Stimulated activated CD4-positive, alpha-beta T cell treated with anti-CD3 and anti-CD28 coated beads, Interleukin-15, amount 100 ng/mL, for 1 hour (primary cell): ENCODE data around the gene TMUB1.

Experiments used
- DNase-seq, 2 donors: peaks; one replicate each; pipeline ENCODE4 v3.0.0-alpha.2; 2020; ENCODE audit warnings: low read depth in 1 of 2, low spot score in 1 of 2

Gene TMUB1

GRCh38 chr7:151071032-151071866 lies 12.0 kb downstream of the TMUB1 start:
- no peak for DNase-seq

GRCh38 chr7:151070574-151070960 lies 12.7 kb downstream of the TMUB1 start:
- DNase-seq = no peak

DNA sequence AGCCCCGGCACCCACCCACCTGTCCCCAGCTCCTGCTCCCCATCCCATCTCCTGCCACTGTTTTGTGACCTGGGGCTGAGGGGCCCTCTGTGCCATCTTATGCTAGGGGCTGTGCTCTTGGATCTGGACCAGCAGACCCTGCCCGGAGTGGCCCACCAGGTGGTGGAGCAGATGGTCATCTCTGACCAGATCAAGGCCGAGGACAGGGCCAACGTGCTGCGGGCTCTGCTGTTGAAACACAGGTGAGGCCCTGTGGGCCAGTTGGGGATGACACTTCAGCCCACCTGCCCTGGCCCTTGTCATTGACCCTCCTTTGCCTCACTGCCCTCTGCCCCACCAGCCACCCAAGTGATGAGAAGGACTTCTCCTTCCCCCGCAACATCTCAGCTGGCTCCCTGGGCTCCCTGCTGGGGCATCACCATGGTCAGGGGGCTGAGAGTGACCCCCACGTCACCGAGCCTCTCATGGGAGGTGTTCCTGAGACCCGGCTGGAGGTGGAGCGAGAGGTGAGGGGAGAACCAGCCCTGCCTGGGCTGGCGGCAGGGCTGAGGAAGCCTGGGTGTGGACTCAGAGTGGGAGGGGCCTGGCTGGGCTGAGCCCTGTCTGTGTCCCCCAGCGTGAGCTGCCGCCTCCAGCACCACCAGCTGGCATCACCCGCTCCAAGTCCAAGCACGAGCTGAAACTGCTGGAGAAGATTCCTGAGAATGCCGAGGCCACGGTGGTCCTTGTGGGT lies 13.3 kb downstream of the TMUB1 start:
- DNase-seq = no peak

DNA sequence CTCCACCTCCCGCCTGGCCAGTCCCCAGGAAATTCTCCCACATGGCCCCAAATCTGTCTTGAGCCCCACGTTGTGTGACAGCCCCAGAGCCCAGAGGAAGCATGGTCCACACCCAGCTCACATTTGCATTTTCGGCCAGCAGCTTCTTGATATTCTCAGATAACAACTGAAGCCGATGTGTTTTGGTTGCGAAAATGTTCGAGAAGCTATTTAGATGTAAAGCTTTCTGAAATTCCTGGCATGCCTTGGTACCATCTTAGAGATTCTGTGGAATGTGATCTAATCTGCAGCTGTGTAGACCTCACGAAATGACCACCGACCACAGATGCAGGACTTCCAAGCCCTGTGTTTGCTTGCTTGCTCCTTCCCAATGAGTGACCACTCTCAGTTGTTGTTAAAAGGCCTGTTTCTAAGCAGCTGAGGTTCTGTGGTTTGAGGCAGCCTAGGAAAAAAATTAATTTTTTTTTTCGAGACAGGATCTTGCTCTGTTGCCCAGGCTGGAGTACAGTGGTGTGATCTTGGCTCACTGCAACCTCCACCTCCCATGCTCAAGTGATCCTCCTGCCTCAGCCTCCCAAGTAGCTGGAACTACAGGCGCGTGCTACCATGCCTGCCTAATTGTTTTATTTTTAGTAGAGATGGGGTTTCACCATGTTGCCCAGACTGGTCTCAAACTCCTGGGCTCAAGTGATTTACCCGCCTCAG lies 15.1 kb downstream of the TMUB1 start:
- DNase-seq = no peak

- DNase-seq = no peak
These were observed 16.9 kb downstream of the TMUB1 start for GRCh38 chr7:151066273-151066974.

- DNase-seq = no peak
These were observed 17.8 kb downstream of the TMUB1 start for GRCh38 chr7:151065516-151065915.

- DNase-seq = no peak
These were observed 18.3 kb downstream of the TMUB1 start for GRCh38 chr7:151064993-151065392.

DNA sequence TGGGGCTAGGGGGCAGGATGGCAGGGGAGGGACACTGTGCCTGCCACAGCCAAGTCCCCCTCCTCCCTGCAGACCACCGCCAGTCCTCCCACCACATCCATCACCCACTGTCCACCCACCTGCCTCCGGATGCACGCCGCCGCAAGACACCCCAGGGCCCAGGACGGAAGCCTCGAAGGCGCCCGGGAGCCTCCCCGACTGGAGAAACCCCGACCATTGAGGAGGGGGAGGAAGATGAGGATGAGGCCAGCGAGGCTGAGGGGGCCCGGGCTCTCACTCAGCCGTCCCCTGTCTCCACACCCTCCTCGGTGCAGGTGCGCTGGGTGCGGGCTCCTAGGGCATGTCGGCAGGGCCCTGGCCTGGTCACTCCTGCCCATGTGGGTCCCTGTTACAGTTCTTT lies 18.8 kb downstream of the TMUB1 start:
- no peak for DNase-seq

GRCh38 chr7:151063212-151063561 lies 20.1 kb downstream of the TMUB1 start:
- no peak for DNase-seq

DNA sequence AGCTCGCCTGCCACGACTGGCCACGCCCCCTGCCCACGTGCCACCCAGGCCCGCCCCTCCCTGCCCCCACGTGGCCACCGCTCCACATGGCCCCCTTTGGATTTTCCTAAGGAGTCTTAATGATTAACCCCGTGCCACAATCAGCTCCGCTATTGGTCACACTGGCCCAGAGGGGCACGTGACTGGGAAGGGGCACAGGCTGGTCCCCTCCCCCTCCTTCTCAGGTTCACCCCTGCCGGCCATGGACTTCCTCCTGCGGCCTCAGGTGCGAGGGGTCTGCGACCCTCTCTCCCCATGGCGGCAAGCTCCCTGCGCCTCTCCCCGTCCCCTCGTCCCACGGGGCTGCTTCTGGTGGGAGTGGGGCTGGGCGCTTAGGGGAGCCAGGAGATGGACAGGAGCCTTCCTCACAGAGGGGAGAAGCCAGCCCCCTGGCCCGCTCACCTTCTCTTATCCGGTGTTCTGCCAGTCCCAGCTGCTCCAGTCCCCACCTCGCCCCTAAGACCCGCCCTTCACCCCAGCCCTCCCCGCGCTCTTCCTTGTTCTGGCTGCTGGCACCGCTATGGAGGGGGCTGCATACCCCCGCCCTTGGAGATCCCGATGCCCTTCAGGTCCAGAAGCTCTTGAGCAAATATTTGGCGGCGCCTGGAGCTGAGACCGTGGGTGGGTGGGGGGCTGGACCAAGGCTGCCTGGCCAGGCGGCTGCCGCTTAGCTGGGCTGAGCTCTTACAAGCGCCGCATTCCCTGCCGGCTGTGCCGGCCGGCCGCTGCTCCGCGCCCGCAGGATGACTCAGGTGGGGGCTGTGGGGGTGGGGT lies 20.7 kb downstream of the TMUB1 start:
- DNase-seq = no peak

GRCh38 chr7:151062111-151062398 lies 21.2 kb downstream of the TMUB1 start:
- DNase-seq = no peak

GRCh38 chr7:151061213-151062110 lies 21.8 kb downstream of the TMUB1 start:
- DNase-seq = no peak

DNA sequence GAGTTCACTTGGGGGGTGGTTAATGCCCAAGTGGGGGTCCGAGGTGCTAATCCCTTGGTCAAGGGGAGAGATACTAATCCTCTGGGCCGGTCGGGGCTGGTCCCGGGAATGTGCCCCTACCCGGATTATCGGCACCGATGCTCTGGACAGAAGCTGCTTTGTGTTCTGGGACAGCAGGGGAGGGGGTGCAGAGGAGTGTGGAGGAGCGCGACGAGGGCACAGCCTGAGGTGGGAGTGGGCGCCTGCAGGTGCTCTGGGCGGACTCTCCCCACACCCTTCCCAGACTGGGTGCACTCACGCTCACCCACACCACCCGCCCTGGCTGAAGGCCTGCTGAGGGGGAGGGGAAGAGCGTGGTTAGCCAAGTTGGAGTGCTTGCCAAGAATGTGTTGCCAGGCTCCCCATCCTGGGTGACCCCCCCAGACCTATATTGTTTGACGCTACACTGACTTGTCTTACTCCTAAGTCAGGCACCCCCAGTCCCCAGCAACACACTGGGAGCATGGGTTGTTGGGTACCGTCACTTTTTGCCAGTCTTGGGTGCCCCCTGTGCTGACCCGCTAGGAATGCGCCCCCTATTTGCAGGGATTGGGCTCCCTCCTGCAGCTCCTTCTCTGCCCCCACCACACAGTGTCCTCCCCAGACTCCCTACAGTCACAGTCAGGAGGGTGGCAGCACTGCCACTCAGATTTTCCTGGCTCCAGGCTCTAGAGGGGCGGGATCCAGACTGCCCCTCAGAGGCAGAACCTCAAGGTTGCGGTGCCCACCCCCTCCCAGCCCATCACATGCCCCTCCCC lies 22.7 kb downstream of the TMUB1 start:
- DNase-seq = no peak

DNA sequence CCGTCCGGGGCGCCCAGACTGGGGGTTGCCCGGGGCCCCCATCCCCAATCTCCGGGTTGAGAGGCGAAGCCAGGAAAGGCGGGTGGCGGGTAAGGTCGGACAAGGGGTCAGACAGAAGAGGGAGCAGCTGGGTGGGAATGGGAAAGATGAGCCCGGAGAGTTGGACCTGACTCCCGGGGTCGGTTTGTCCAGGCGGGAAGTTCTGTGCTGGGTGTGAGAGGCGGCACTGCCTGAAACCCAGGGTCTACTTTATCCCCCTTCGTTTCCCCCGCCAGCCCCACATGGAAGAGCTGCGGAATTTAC lies 23.2 kb downstream of the TMUB1 start:
- no peak for DNase-seq

- peak; percentile 51 to 64 for DNase-seq
These were observed 23.8 kb downstream of the TMUB1 start, which contains the start of gene SLC4A2 for GRCh38 chr7:151059367-151060112. Gene SLC4A2 (plus strand): TSS chr7:151059589. CDS start chr7:151061988, 2,399 bp downstream.

DNA sequence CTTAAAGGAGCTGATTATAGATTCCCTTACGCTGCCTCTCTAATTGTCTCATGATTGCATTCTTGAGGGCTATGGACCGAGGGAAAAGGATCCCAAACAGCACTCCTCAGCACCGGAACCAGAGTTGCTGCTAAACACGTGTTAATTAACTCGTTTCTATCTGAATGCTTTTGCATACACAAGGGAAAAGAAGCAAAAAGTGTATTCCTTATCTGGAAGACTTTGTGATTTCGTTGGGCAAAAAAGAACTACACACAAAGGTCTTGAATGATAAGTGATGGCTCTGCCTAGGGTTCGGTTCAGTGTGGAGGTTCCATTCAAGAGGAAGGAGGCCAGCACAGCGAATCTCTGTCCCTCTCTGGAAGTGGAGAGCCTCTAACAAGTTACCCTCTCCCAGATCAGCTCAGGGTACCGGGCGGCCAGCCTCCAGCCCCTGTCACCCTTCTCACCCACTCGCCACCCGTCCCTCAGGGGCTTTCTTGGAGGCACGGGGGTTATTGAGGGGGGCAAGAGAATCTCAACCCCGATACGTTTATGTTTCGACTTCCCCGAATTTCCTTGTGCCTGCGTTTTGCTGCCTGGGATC lies 24.4 kb downstream of the TMUB1 start:
- DNase-seq = no peak

GRCh38 chr7:151057989-151058780 lies 25.1 kb downstream of the TMUB1 start:
- peak; percentile 92 to 93 for DNase-seq
